Naive thymus-derived CD8-positive, alpha-beta T cell (primary cell): ENCODE measurements around the gene SPHK2. TPM values are rescaled to one million over a fixed set of nuclear protein-coding genes. Genes with fewer than 3 reads are reported as not detected.
"Not testable (repeated sequence)": the region's sequence is repeated elsewhere in the genome, so short reads cannot be mapped to it uniquely, and the experiment has no call there.

Experiments
- ATAC-seq, 2 donors: fragments of 150-1000 bp; cut with Tn5 transposase in 1 of 2; sonication (Bioruptor Pico), chemical (Tn5 transposase) in 1 of 2; 1 replicate in 1 of 2; 2 replicates in 1 of 2; pipeline ENCODE4 v1.10.0; 2021; ENCODE audit warnings: mild to moderate bottlenecking in 2 of 2, moderate library complexity in 2 of 2
- POLR2A ChIA-PET: fragments of 350-600 bp; sonication (Branson Sonifier 250); formaldehyde crosslinking; loops from one replicate; lab custom pipeline; 2021; ENCODE audit warnings: antibody characterized with exemption; lab: Charles Lee
- DNase-seq, 10 donors: peaks; one replicate each; pipeline versions ENCODE4 v3.0.0 to v3.0.0-alpha.2; 2020 to 2022
- H3K27ac Mint-ChIP-seq, 10 donors: one replicate each; pipeline ENCODE4 v1.8.0; 2020 to 2022; ENCODE audit warnings: mild to moderate bottlenecking in 10 of 10, mixed read lengths in 10 of 10, moderate library complexity in 4 of 10, inconsistent platforms in 1 of 10
- H3K27me3 Mint-ChIP-seq, 5 donors: one replicate each; pipeline ENCODE4 v1.8.0; 2021 to 2022; ENCODE audit warnings: mixed read lengths in 5 of 5
- H3K36me3 Mint-ChIP-seq, 3 donors: one replicate each; pipeline ENCODE4 v1.8.0; 2020 to 2022; ENCODE audit warnings: mixed read lengths in 3 of 3, mild to moderate bottlenecking in 2 of 3, inconsistent platforms in 1 of 3
- H3K4me1 Mint-ChIP-seq, 4 donors: one replicate each; pipeline ENCODE4 v1.8.0; 2021 to 2022; ENCODE audit warnings: mixed read lengths in 4 of 4
- H3K4me3 Mint-ChIP-seq, 10 donors: one replicate each; pipeline ENCODE4 v1.8.0; 2020 to 2022; ENCODE audit warnings: mild to moderate bottlenecking in 10 of 10, mixed read lengths in 10 of 10, moderate library complexity in 6 of 10, inconsistent platforms in 1 of 10
- H3K9me3 Mint-ChIP-seq, 9 donors: one replicate each; pipeline ENCODE4 v1.8.0; 2020 to 2022; ENCODE audit warnings: mixed read lengths in 9 of 9, mild to moderate bottlenecking in 3 of 9, inconsistent platforms in 1 of 9, moderate library complexity in 1 of 9
- polyA plus RNA-seq, 3 donors: library from polyadenylated mRNA; unstranded; fragments of 300-500 nt; fragmentation: Illumina TruSeq; gene quantifications; one replicate each; pipeline ENCODE4 v1.2.3, GENCODE V29; 2021
- total RNA-seq, 8 experiments: library from RNA in 2 of 8; stranded (reverse) in 2 of 8; gene quantifications; one replicate each; pipeline ENCODE4 v1.2.3 and lab custom pipeline; 2021 to 2026

Gene SPHK2
- total and polyA plus RNA-seq, 5 experiments from 2014 or later = 7.5 to 40.4 (median 9.1) TPM

GRCh38 chr19:48654299-48655059 is 35.2 kb downstream of the SPHK2 start:
- peaks cover 3 to 14% (median 8%) of the 10 kb centered on the region in 4 donors for H3K4me1 Mint-ChIP-seq

DNA sequence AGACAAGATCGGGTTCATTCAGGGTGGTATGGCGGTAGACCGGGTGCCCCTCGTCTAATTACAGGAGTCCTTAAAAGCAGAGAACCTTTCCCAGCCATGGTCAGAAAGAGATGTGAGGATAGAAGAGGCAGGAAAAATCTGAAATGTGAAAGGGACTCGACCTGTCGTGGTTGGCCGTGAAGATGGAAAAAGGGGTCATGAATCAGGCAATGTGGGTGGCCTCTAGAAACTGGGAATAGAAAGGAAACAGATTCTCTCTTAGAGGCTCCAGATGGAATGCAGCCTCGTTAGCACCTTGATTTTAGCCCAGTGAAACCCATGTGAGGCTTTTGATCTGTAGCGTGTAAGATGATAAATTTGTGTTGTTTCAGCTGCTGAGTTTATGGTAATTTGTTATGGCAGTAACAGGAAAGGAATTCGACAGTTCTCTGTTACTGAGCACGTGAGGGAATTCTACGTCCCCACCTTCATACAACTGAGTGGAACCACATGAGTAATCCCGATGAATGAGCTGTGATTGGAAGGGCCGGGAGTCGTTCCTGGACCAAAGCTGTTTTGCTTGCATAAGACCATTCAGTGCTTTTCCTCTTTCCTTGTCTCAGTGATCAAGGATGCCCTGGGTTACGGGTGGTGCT is 37.7 kb downstream of the SPHK2 start:
- H3K4me3 Mint-ChIP-seq = no peak overlapping the region
- H3K27ac Mint-ChIP-seq = peak overlapping the region in 2 of 10 donors; percentile 74 to 75
- ATAC-seq (no peak), DNase-seq (peak in 1 of 10 donors; percentile 10)
- peaks cover 7 to 12% (median 10%) of the 10 kb centered on the region in 4 donors for H3K4me1 Mint-ChIP-seq
- H3K36me3 Mint-ChIP-seq = no peaks in the 10 kb centered on the region
- POLR2A ChIA-PET = no interaction called here
- peaks cover 0 to 1% (median 0%) of the 10 kb centered on the region in 5 donors for H3K27me3 Mint-ChIP-seq
- H3K9me3 Mint-ChIP-seq = no peaks in the 10 kb centered on the region

More at GRCh38 chr19:48654299-48655059, 35.2 kb downstream of the SPHK2 start:
- H3K27me3 Mint-ChIP-seq = peaks cover 0 to 1% (median 0%) of the 10 kb centered on the region in 5 donors
- POLR2A ChIA-PET = no interaction called here
- H3K9me3 Mint-ChIP-seq = no peaks in the 10 kb centered on the region
- no peak for ATAC-seq
- DNase-seq = peak in 1 of 10 donors; percentile 36
- peak overlapping the region in 3 of 10 donors; percentile 25 to 48 (median 37) for H3K27ac Mint-ChIP-seq
- H3K4me3 Mint-ChIP-seq = no peak overlapping the region
- H3K36me3 Mint-ChIP-seq = no peaks in the 10 kb centered on the region

GRCh38 chr19:48657828-48658227 is 38.5 kb downstream of the SPHK2 start:
- not testable (repeated sequence) for DNase-seq, H3K27me3 Mint-ChIP-seq, H3K36me3 Mint-ChIP-seq, H3K4me3 Mint-ChIP-seq, ATAC-seq, H3K9me3 Mint-ChIP-seq, H3K27ac Mint-ChIP-seq
- POLR2A ChIA-PET = interaction anchor here (0.6 kb wide), 1 partner anchor 17 kb away, joined by 3 read pairs; no protein-coding TSS in a partner anchor
- H3K4me1 Mint-ChIP-seq = peaks cover 7 to 14% (median 9%) of the 10 kb centered on the region in 4 donors

GRCh38 chr19:48658483-48658882 is 39.2 kb downstream of the SPHK2 start:
- Mint-ChIP-seq H3K4me3 (no peak overlapping the region), H3K4me1 (peaks cover 7 to 12% (median 9%) of the 10 kb centered on the region in 4 donors), H3K9me3 (no peaks in the 10 kb centered on the region), H3K36me3 (no peaks in the 10 kb centered on the region), H3K27me3 (peaks cover 0 to 1% (median 0%) of the 10 kb centered on the region in 5 donors), H3K27ac (peak overlapping the region in 2 of 10 donors; percentile 52 to 53)
- DNase-seq (no peak), ATAC-seq (no peak)
- POLR2A ChIA-PET = no interaction called here

DNA sequence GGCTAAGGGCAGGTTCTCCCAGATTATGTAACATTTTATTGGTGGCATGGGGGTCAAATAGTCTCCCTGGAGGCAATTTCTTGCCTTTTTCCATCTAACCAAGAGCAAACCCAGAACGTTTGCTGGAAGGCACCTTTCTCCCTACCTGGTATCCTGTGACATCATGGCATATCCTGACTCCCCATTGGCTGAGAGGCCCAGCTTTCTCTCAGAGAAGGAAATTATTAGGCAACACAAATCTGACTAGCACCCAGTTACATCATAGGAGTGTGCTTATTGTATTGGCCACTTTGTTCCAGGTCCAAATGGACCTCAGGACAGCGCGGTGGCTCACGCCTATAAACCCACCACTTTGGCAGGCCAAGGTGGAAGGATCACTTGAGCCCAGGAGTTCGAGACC is 40.5 kb downstream of the SPHK2 start:
- ATAC-seq (no peak), DNase-seq (peak in 1 of 10 donors; percentile 3)
- POLR2A ChIA-PET = interaction anchor here (0.7 to 1.9 kb wide), 3 partner anchors 14 to 853 kb away, joined by 3 to 4 read pairs (median 4); no protein-coding TSS in a partner anchor
- H3K27me3 Mint-ChIP-seq = peaks cover 0 to 1% (median 0%) of the 10 kb centered on the region in 5 donors
- H3K27ac Mint-ChIP-seq = no peak overlapping the region
- H3K9me3 Mint-ChIP-seq = no peaks in the 10 kb centered on the region
- H3K4me3 Mint-ChIP-seq = no peak overlapping the region
- H3K4me1 Mint-ChIP-seq = peaks cover 7 to 12% (median 9%) of the 10 kb centered on the region in 4 donors
- no peaks in the 10 kb centered on the region for H3K36me3 Mint-ChIP-seq

GRCh38 chr19:48660852-48661710 is 41.8 kb downstream of the SPHK2 start:
- Mint-ChIP-seq H3K9me3 (no peaks in the 10 kb centered on the region), H3K4me3 (peak overlapping the region; percentile 72 to 87 (median 78)), H3K4me1 (peaks cover 7 to 12% (median 9%) of the 10 kb centered on the region in 4 donors), H3K27me3 (peaks cover 0 to 1% (median 0%) of the 10 kb centered on the region in 5 donors), H3K27ac (peak overlapping the region; percentile 68 to 98 (median 92)), H3K36me3 (no peaks in the 10 kb centered on the region)
- peak; percentile 96 for ATAC-seq
- POLR2A ChIA-PET = interaction anchor here (1.1 to 1.9 kb wide), 2 partner anchors 10 to 78 kb away, joined by 4 read pairs; no protein-coding TSS in a partner anchor
- peak; percentile 57 to 89 (median 82) for DNase-seq

GRCh38 chr19:48661711-48662090 is 42.4 kb downstream of the SPHK2 start:
- Mint-ChIP-seq H3K27me3 (peaks cover 0 to 1% (median 0%) of the 10 kb centered on the region in 5 donors), H3K27ac (peak overlapping the region in 1 of 10 donors; percentile 55)
- POLR2A ChIA-PET = interaction anchor here (1.1 kb wide), 1 partner anchor 11 kb away, joined by 4 read pairs; no protein-coding TSS in a partner anchor

GRCh38 chr19:48663667-48664066 is 44.4 kb downstream of the SPHK2 start:
- POLR2A ChIA-PET = interaction anchor here (0.8 kb wide), 1 partner anchor 21 kb away, joined by 3 read pairs; no protein-coding TSS in a partner anchor
- H3K36me3 Mint-ChIP-seq = no peaks in the 10 kb centered on the region
- no peaks in the 10 kb centered on the region for H3K9me3 Mint-ChIP-seq
- peak overlapping the region in 1 of 10 donors; percentile 24 for H3K27ac Mint-ChIP-seq
- DNase-seq (peak in 1 of 10 donors; percentile 45), ATAC-seq (no peak)
- peaks cover 0 to 1% (median 0%) of the 10 kb centered on the region in 5 donors for H3K27me3 Mint-ChIP-seq
- peaks cover 8 to 12% (median 9%) of the 10 kb centered on the region in 4 donors for H3K4me1 Mint-ChIP-seq
- H3K4me3 Mint-ChIP-seq = no peak overlapping the region

More at GRCh38 chr19:48661711-48662090, 42.4 kb downstream of the SPHK2 start:
- peak in 1 of 10 donors; percentile 46 for DNase-seq
- no peaks in the 10 kb centered on the region for H3K36me3 Mint-ChIP-seq
- peaks cover 7 to 12% (median 9%) of the 10 kb centered on the region in 4 donors for H3K4me1 Mint-ChIP-seq
- no peak overlapping the region for H3K4me3 Mint-ChIP-seq
- H3K9me3 Mint-ChIP-seq = no peaks in the 10 kb centered on the region
- ATAC-seq = no peak

- Mint-ChIP-seq H3K4me1 (peaks cover 8 to 12% (median 9%) of the 10 kb centered on the region in 4 donors), H3K27ac (no peak overlapping the region), H3K27me3 (no peaks in the 10 kb centered on the region)
Measured at GRCh38 chr19:48664476-48664875, 45.2 kb downstream of the SPHK2 start.

GRCh38 chr19:48665786-48666185 is 46.5 kb downstream of the SPHK2 start:
- ATAC-seq (no peak), DNase-seq (no peak)
- Mint-ChIP-seq H3K4me3 (no peak overlapping the region), H3K9me3 (peaks cover 0 to 9% (median 0%) of the 10 kb centered on the region in 9 donors), H3K4me1 (peaks cover 6 to 10% (median 7%) of the 10 kb centered on the region in 4 donors), H3K27me3 (no peaks in the 10 kb centered on the region), H3K27ac (peak overlapping the region in 1 of 10 donors; percentile 60), H3K36me3 (no peaks in the 10 kb centered on the region)
- POLR2A ChIA-PET = no interaction called here

More at GRCh38 chr19:48664476-48664875, 45.2 kb downstream of the SPHK2 start:
- POLR2A ChIA-PET = no interaction called here
- no peaks in the 10 kb centered on the region for H3K36me3 Mint-ChIP-seq
- no peak for ATAC-seq
- H3K4me3 Mint-ChIP-seq = no peak overlapping the region
- DNase-seq = no peak
- H3K9me3 Mint-ChIP-seq = peaks cover 0 to under 1% (median 0%) of the 10 kb centered on the region in 9 donors

- H3K9me3 Mint-ChIP-seq = peaks cover 0 to 9% (median 0%) of the 10 kb centered on the region in 9 donors
- no peaks in the 10 kb centered on the region for H3K36me3 Mint-ChIP-seq
- ATAC-seq (no peak), DNase-seq (no peak)
- POLR2A ChIA-PET = interaction anchor here (0.6 kb wide), 1 partner anchor 29 kb away, joined by 7 read pairs; no protein-coding TSS in a partner anchor
- peaks cover 0 to 3% (median 0%) of the 10 kb centered on the region in 4 donors for H3K4me1 Mint-ChIP-seq
- no peak overlapping the region for H3K27ac Mint-ChIP-seq
- no peak overlapping the region for H3K4me3 Mint-ChIP-seq
- no peaks in the 10 kb centered on the region for H3K27me3 Mint-ChIP-seq
Measured at GRCh38 chr19:48668332-48668731, 49.0 kb downstream of the SPHK2 start.
